Measurements from ENCODE around the gene MADD. TPM values are rescaled to one million over a fixed set of nuclear protein-coding genes. Genes with fewer than 3 reads are reported as not detected.

The MADD gene
- total RNA-seq, 1 donor from 2014 or later: 52.3 TPM

- DNase-seq (ENCODE audit: low spot score): no peak
- intact Hi-C loops (cut with DNase I): no loop called here
- ATAC-seq: peak; percentile 16
Measured at GRCh38 chr11:47270331-47271271, 668 bp downstream of the MADD start.

GRCh38 chr11:47271328-47271727 lies 1.4 kb downstream of the MADD start:
- no peak for DNase-seq (ENCODE audit: low spot score)
- ATAC-seq: no peak
- intact Hi-C loops (cut with DNase I): no loop called here

- ATAC-seq (no peak), DNase-seq (ENCODE audit: low spot score) (no peak)
- intact Hi-C loops (cut with DNase I): no loop called here
Measured at GRCh38 chr11:47271961-47272661, 2.2 kb downstream of the MADD start.

- no peak for ATAC-seq
- intact Hi-C loops (cut with DNase I): no loop called here
- no peak for DNase-seq (ENCODE audit: low spot score)
Measured at GRCh38 chr11:47272706-47273105, 2.8 kb downstream of the MADD start.

GRCh38 chr11:47274495-47275235 lies 4.7 kb downstream of the MADD start:
- intact Hi-C loops (cut with DNase I): no loop called here
- ATAC-seq (no peak), DNase-seq (ENCODE audit: low spot score) (peak; percentile 53)

DNA sequence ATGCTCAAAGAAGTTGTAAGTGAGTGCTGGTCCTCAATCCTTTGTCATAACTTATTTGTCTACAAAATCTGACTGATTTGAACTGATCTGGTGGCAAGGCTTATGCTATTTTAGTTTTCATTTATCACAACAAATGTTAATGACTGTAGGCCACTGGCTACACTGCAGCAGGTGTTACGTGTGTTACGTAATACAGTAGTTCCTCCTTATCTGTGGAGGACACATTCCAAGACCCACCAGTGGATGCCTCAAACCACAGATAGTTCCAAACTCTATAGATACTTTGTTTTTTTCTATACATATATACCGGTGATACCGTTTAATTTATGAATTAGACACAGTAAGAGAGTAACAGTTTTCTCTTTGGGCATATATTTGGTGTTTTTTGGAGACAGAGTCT lies 7.0 kb downstream of the MADD start:
- DNase-seq (ENCODE audit: low spot score) (no peak), ATAC-seq (no peak)
- intact Hi-C loops (cut with DNase I): no loop called here

GRCh38 chr11:47278058-47278457 lies 8.1 kb downstream of the MADD start:
- no peak for DNase-seq (ENCODE audit: low spot score)

DNA sequence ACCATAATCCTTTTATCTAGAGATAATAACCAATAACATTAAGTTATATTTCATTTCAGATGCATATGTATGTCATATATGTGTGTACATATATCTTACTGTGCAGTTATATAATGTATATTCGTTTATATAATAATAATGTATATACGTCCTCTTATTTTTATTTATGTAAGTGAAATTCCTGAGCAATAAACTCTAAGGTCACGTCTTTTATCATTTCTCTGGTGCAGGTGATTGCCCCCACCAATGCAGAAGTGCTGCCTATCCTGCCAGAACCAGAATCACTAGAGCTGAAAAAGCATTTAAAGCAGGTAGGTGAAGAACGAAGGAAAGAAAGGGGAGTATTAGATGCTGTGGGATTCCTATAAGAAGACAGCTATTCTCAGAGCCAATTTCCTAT lies 8.8 kb downstream of the MADD start:
- intact Hi-C loops (cut with DNase I): no loop called here
- DNase-seq (ENCODE audit: low spot score) (no peak), ATAC-seq (no peak)

More at GRCh38 chr11:47278058-47278457, 8.1 kb downstream of the MADD start:
- intact Hi-C loops (cut with DNase I): no loop called here
- ATAC-seq: no peak

GRCh38 chr11:47280099-47280498 lies 10.2 kb downstream of the MADD start:
- intact Hi-C loops (cut with DNase I): no loop called here
- DNase-seq (ENCODE audit: low spot score) (no peak), ATAC-seq (no peak)

- DNase-seq (ENCODE audit: low spot score): no peak
- intact Hi-C loops (cut with DNase I): no loop called here
- no peak for ATAC-seq
Measured at GRCh38 chr11:47280860-47281259, 10.9 kb downstream of the MADD start.

DNA sequence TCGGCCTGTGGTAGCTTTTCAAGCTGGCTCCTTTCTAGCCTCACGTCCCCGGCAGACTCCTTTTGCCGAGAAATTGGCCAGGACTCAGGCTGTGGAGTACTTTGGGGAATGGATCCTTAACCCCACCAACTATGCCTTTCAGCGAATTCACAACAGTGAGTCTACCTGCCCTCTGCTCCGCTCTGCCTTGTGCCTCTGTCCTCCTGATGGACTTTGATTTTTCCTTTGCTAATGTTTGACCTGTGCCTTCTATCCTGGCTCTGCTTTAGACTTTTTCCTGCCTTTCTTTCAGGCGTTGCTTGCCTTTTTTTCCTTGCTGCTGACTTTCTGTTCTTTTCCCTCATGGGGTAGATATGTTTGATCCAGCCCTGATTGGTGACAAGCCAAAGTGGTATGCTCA lies 12.5 kb downstream of the MADD start:
- no peak for DNase-seq (ENCODE audit: low spot score)
- intact Hi-C loops (cut with DNase I): no loop called here
- ATAC-seq: no peak

- intact Hi-C loops (cut with DNase I): no loop called here
- DNase-seq (ENCODE audit: low spot score): no peak
- no peak for ATAC-seq
Measured at GRCh38 chr11:47284151-47284550, 14.2 kb downstream of the MADD start.

DNA sequence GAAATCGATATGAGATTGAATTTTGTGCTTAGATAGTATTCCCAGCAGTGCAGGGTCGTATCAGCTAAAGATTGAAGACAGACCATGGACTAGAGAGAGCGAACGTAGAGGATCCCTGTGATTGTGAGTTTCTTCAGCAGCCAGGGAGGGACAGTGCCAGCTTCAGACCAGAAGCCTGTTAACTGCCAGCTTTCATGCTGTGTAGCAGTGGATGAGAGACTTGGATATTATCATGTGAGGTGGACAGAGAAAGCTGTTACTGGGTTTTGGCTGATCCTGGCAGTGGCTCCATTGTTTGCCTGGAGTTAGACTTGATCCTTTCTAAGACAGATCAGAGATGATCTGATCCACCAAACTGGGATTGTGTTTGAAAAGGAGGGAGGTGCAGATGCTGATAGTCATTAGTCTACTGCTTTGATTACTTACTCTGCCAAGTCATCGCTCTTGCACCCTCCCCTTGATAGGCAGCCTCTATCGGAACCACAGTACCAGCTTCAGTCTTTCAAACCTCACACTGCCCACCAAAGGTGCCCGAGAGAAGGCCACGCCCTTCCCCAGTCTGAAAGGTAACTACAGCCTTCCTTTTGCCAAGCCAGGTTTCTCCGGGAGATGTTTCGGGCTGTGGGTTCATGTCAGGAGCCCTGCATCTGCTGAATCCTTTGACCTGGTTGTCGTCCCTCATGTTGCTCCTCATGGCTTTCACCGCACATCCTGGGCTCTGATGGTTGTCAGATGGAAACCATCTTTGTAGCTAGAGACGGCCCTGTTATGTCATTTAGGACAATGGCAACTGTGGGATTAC lies 16.2 kb downstream of the MADD start:
- intact Hi-C loops (cut with DNase I): no loop called here
- DNase-seq (ENCODE audit: low spot score) (no peak), ATAC-seq (no peak)

DNA sequence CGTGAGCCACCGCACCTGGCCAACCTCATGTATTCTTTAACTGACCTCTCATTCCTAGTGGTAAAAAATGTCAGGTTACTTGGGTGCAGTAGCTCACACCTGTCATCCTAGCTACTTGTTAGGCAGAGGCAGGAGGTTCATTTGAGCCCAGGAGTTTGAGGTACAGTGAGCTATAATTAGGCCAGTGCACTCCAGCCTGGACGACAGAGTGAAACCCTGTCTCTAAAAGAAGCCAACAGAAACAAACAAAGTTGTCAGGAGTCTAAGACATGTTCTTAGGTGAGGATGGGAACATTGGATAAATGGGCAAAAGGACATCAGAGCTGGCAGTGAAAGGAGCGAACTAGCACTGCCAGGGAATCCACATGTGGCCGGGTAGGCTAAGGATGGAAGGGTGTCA lies 18.1 kb downstream of the MADD start:
- DNase-seq (ENCODE audit: low spot score) (no peak), ATAC-seq (no peak)
- intact Hi-C loops (cut with DNase I): no loop called here

- ATAC-seq (no peak), DNase-seq (ENCODE audit: low spot score) (no peak)
- intact Hi-C loops (cut with DNase I): no loop called here
Measured at GRCh38 chr11:47289856-47290255, 19.9 kb downstream of the MADD start.

DNA sequence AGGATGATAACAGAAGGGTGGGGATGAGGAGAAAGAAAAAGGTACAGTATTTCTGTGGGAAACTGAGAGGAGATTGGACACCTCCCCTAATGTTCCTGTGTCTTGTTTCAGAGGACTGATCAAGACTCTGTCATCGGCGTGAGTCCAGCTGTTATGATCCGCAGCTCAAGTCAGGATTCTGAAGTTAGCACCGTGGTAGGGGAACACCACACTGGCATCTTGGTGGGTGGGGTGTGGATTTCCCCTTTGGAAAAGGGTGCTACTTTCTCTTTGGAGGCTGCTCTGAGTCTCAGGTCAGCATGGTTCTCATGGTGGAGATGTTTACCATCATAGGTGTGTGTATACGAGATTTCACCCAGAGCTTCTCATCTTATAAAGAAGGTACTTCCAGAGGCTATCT lies 25.5 kb downstream of the MADD start:
- ATAC-seq (no peak), DNase-seq (ENCODE audit: low spot score) (no peak)
- intact Hi-C loops (cut with DNase I): no loop called here

DNA sequence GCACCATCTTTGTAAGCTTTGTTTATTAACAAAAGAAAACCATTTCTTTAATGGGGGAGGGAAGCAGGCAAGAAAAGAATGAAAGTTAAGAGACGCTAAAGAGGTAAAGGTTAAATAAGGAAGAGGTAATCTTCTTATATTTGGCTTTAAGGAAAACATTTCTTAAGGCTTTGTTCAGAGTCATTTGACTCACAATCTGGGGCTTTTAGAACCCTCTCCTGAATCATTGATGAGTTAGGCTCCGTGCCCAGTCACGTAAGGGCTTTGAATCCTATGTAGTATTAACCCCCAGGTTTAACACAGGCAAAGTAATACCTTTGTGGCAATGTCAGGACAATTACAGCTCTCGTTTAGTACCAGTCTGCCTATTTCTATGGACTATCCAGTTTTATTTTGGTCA lies 26.1 kb downstream of the MADD start:
- no peak for DNase-seq (ENCODE audit: low spot score)
- ATAC-seq: no peak
- intact Hi-C loops (cut with DNase I): no loop called here

DNA sequence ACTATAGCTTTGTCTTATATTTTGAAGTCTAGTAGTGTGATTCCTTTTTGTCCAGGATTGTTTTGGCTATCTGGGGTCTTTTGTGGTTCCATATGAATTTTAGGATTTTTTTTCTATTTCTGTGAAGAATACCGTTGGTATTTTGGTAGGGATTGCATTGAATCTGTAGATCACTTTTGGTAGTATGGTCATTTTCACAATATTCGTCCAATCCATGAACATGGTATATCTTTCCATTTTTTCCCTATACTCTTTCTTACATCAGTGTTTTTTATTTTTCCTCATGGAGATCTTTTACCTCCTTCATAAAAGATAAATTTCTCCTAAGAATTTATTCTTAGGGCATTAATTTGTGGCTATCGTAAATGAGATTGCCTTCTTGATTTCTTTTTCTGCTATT lies 29.1 kb downstream of the MADD start:
- no peak for ATAC-seq
- DNase-seq (ENCODE audit: low spot score): no peak
- intact Hi-C loops (cut with DNase I): no loop called here

DNA sequence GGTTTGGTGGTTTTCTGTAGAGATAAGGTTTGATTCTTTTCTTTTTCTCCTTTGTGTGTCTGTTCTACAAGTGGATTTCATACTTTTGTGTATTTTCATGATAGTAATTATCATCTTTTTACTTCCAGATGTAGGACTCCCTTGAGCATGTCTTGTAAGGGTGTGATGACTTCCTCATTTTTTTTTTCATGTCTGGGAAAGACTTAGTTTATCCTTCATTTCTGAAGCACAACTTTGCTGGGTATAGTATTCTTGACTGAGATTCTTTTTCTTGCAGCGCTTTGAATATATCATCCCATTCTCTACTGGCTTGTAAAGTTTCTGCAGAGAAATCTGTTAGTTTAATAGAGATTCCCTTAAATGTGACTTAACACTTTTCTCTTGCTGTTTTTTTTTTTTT lies 32.9 kb downstream of the MADD start:
- no peak for ATAC-seq
- DNase-seq (ENCODE audit: low spot score): no peak
- intact Hi-C loops (cut with DNase I): no loop called here
